Measurements from ENCODE around the gene PHYKPL. TPM values are rescaled to one million over a fixed set of nuclear protein-coding genes. Genes with fewer than 3 reads are reported as not detected.

The PHYKPL gene
- total and polyA plus RNA-seq, 2 of the 4 experiments (the other 2 are of a cell fraction), result 10.0 to 24.5 TPM

- Histone ChIP-seq H3K4ac (ENCODE audit: low read depth, low read length) (no peak overlapping the region), H2AK5ac (ENCODE audit: low read depth, low read length) (no peak overlapping the region), H3K79me1 (ENCODE audit: low read depth in 1 of 2, low read length in 2 of 2) (peaks cover 8 to 9% of the 10 kb centered on the region in 2 experiments), H3K27ac (ENCODE audit: insufficient read depth, low read length) (no peak overlapping the region), H2AK9ac (replicated peaks; ENCODE audit: low read depth, low read length, poor library complexity) (no peak overlapping the region), H2BK20ac (ENCODE audit: low read depth, low read length) (no peak overlapping the region), H3K14ac (replicated peaks; ENCODE audit: low read depth, low read length) (no peak overlapping the region), H3K56ac (ENCODE audit: extremely low read depth, insufficient read depth, low read length) (no peak overlapping the region), H2BK120ac (ENCODE audit: low read depth, low read length) (no peak overlapping the region), H3K23ac (ENCODE audit: low read depth, low read length) (no peak overlapping the region), H3K18ac (ENCODE audit: low read depth, low read length) (no peak overlapping the region), H3K9me3 (ENCODE audit: control insufficient read depth, insufficient read depth, low read length) (no peaks in the 10 kb centered on the region), H2BK5ac (ENCODE audit: low read depth, low read length, poor library complexity, severe bottlenecking) (no peak overlapping the region), H3K27me3 (ENCODE audit: control insufficient read depth, insufficient read depth, low read length) (no peaks in the 10 kb centered on the region), H3K4me2 (ENCODE audit: low read depth, low read length) (no peak overlapping the region), H3K36me3 (ENCODE audit: control insufficient read depth, insufficient read depth, low read length) (peaks cover 2% of the 10 kb centered on the region), H3K9ac (ENCODE audit: low read depth, low read length) (no peak overlapping the region), H2AFZ (replicated peaks; ENCODE audit: low read length, poor library complexity) (no peak overlapping the region), H3K4me1 (ENCODE audit: control insufficient read depth, insufficient read depth, low read length) (peaks cover 6% of the 10 kb centered on the region), H3K9me1 (ENCODE audit: insufficient read depth, low read length) (peaks cover 10% of the 10 kb centered on the region), H2BK15ac (ENCODE audit: low read depth, low read length) (no peak overlapping the region), H4K91ac (ENCODE audit: insufficient read depth, low read depth, low read length) (no peak overlapping the region), H4K20me1 (ENCODE audit: insufficient read depth, low read length) (no peaks in the 10 kb centered on the region; the same call in 1 of the 2 replicates), H4K5ac (ENCODE audit: low read depth, low read length) (no peak overlapping the region), H3K4me3 (ENCODE audit: insufficient read depth, low read depth, low read length) (no peak overlapping the region), H4K8ac (ENCODE audit: low read depth in 2 of 2, low read length in 2 of 2) (no peak overlapping the region)
- no peak for TF ChIP-seq BHLHE40 (IDR thresholded peaks at IDR 0.05; ENCODE audit: low read depth, low read length)
- TF ChIP-seq ELK1 (IDR thresholded peaks at IDR 0.05; ENCODE audit: borderline replicate concordance, low read depth, low read length), result no peak
- TF ChIP-seq FOS (IDR thresholded peaks at IDR 0.05; ENCODE audit: low read depth, low read length), result no peak
- TF ChIP-seq RAD21 (IDR thresholded peaks at IDR 0.05; ENCODE audit: low read length), result no peak
- no peak for TF ChIP-seq CEBPB (IDR thresholded peaks at IDR 0.05; ENCODE audit: low read depth, low read length)
- TF ChIP-seq MAFK (IDR thresholded peaks at IDR 0.05; ENCODE audit: low read depth, low read length), result no peak
- no peak for TF ChIP-seq SMC3 (IDR thresholded peaks at IDR 0.05; ENCODE audit: low read depth, low read length)
- no peak for TF ChIP-seq RFX5 (IDR thresholded peaks at IDR 0.05; ENCODE audit: low read depth, low read length)
- TF ChIP-seq CTCF (conservative IDR thresholded peaks at IDR 0.05; ENCODE audit: low read depth, low read length), result no peak
- TF ChIP-seq MAZ (IDR thresholded peaks at IDR 0.05; ENCODE audit: borderline replicate concordance, low read depth, low read length), result no peak
- no peak for TF ChIP-seq MXI1 (IDR thresholded peaks at IDR 0.05; ENCODE audit: borderline replicate concordance, low read depth, low read length)
- TF ChIP-seq NFE2L2 (IDR thresholded peaks at IDR 0.05; ENCODE audit: low read depth, low read length), result no peak
- TF ChIP-seq POLR2A (IDR thresholded peaks at IDR 0.05; ENCODE audit: low read depth, low read length), result no peak
- no peak for TF ChIP-seq RCOR1 (IDR thresholded peaks at IDR 0.05; ENCODE audit: insufficient replicate concordance, low read length)
- no peak for TF ChIP-seq USF2 (IDR thresholded peaks at IDR 0.05; ENCODE audit: low read depth, low read length)
- TF ChIP-seq CHD1 (IDR thresholded peaks at IDR 0.05; ENCODE audit: low read depth, low read length), result no peak
- BruUV-seq (replicated peaks), result no TSS peak
- ATAC-seq (ENCODE audit: low read depth), result no peak
- in situ Hi-C loops (cut with MboI; ENCODE audit: low sequenced_read_pairs), result no loop called here
- no peak for DNase-seq
- dilution Hi-C loops (cut with HindIII; ENCODE audit: low sequenced_read_pairs, unreplicated experiment), result no loop called here
- intact Hi-C loops (cut with micrococcal nuclease), result no loop called here
- 80% methylated on average over 4 of the region's 9 CpGs; no CpG with 5 or more reads in 1 of the 2 experiments for WGBS, 2 experiments (ENCODE audit: extremely low coverage in 2 of 2, insufficient read length in 1 of 2)
- CTCF ChIA-PET, result interaction anchor here (0.6 kb wide), 2 partner anchors 24 to 386 kb away, joined by 3 to 4 read pairs; no protein-coding TSS in a partner anchor
- POLR2A ChIA-PET (ENCODE audit: unreplicated experiment), result no interaction called here
These were observed 3.5 kb upstream of the PHYKPL start for GRCh38 chr5:178236126-178236525.

All from IMR-90 (cell line).